ENCODE data around the gene HNRNPA1L2. TPM values are rescaled to one million over a fixed set of nuclear protein-coding genes. Genes with fewer than 3 reads are reported as not detected.
"Not testable (repeated sequence)": the region's sequence is repeated elsewhere in the genome, so short reads cannot be mapped to it uniquely, and the experiment has no call there.

HNRNPA1L2 gene
- total and polyA plus RNA-seq, 8 donors, result 2.9 to 49.6 (median 5.6) TPM; not detected in 2

GRCh38 chr13:52599037-52599847 is 43.0 kb upstream of the HNRNPA1L2 start:
- TF ChIP-seq CTCF (IDR thresholded peaks at IDR 0.05), result no peak
- no peak for TF ChIP-seq EP300 (IDR thresholded peaks at IDR 0.05)
- no peak for TF ChIP-seq POLR2AphosphoS5 (IDR thresholded peaks at IDR 0.05)
- TF ChIP-seq POLR2A (IDR thresholded peaks at IDR 0.05), result no peak

GRCh38 chr13:52599848-52600603 is 42.2 kb upstream of the HNRNPA1L2 start:
- TF ChIP-seq POLR2A (IDR thresholded peaks at IDR 0.05) (no peak), POLR2AphosphoS5 (IDR thresholded peaks at IDR 0.05) (no peak), CTCF (IDR thresholded peaks at IDR 0.05) (no peak), EP300 (IDR thresholded peaks at IDR 0.05) (no peak)
- 4 to 10% (median 6%) methylated on average over 32 to 73 of the region's 73 CpGs for WGBS, 5 donors
- H3K27ac ChIP-seq, result peak overlapping the region in 4 of 5 donors; percentile 52 to 85 (median 72)
- H3K9me3 ChIP-seq, result no peaks in the 10 kb centered on the region
- peaks cover 9 to 24% (median 14%) of the 10 kb centered on the region in 4 donors for H3K4me1 ChIP-seq
- no peaks in the 10 kb centered on the region for H3K36me3 ChIP-seq
- H3K27me3 ChIP-seq, result peaks cover 0 to 12% (median 11%) of the 10 kb centered on the region in 3 donors
- peak in 1 of 2 donors; percentile 81 for DNase-seq
- peak overlapping the region; percentile 50 to 67 (median 60) for H3K4me3 ChIP-seq
- intact Hi-C loops (cut with DNase I; ENCODE audit: low total_unique reads), result no loop called here

More at GRCh38 chr13:52599037-52599847, 43.0 kb upstream of the HNRNPA1L2 start:
- H3K36me3 ChIP-seq, result no peaks in the 10 kb centered on the region
- DNase-seq, result peak in 1 of 2 donors; percentile 65
- peaks cover 9 to 24% (median 14%) of the 10 kb centered on the region in 4 donors for H3K4me1 ChIP-seq
- intact Hi-C loops (cut with DNase I; ENCODE audit: low total_unique reads), result no loop called here
- 17 to 31% (median 18%) methylated on average over 13 of the region's 13 CpGs for WGBS, 5 donors
- H3K9me3 ChIP-seq, result no peaks in the 10 kb centered on the region
- H3K27me3 ChIP-seq, result peaks cover 0 to 12% (median 11%) of the 10 kb centered on the region in 3 donors
- peak overlapping the region in 4 of 5 donors; percentile 52 to 85 (median 72) for H3K27ac ChIP-seq
- H3K4me3 ChIP-seq, result peak overlapping the region; percentile 50 to 67 (median 60)

- Histone ChIP-seq H3K27ac (peak overlapping the region in 4 of 5 donors; percentile 52 to 85 (median 72)), H3K36me3 (no peaks in the 10 kb centered on the region), H3K4me1 (peaks cover 9 to 24% (median 14%) of the 10 kb centered on the region in 4 donors), H3K27me3 (peaks cover 0 to 12% (median 11%) of the 10 kb centered on the region in 3 donors), H3K9me3 (no peaks in the 10 kb centered on the region), H3K4me3 (peak overlapping the region; percentile 50 to 67 (median 60))
- DNase-seq, result no peak
- 53 to 85% (median 70%) methylated on average over 3 of the region's 3 CpGs for WGBS, 5 donors
- no peak for TF ChIP-seq POLR2A (IDR thresholded peaks at IDR 0.05)
- TF ChIP-seq CTCF (IDR thresholded peaks at IDR 0.05), result no peak
- TF ChIP-seq EP300 (IDR thresholded peaks at IDR 0.05), result no peak
- no peak for TF ChIP-seq POLR2AphosphoS5 (IDR thresholded peaks at IDR 0.05)
- intact Hi-C loops (cut with DNase I; ENCODE audit: low total_unique reads), result no loop called here
These were observed 41.6 kb upstream of the HNRNPA1L2 start for GRCh38 chr13:52600666-52601065.

- not testable (repeated sequence) for H3K36me3 ChIP-seq, DNase-seq
- 71 to 94% (median 84%) methylated on average over 2 to 4 of the region's 4 CpGs for WGBS, 5 donors
These were observed 38.9 kb upstream of the HNRNPA1L2 start for GRCh38 chr13:52603316-52603715.

GRCh38 chr13:52606126-52606525 is 36.1 kb upstream of the HNRNPA1L2 start:
- DNase-seq; H3K9me3 ChIP-seq; intact Hi-C loops (cut with DNase I; ENCODE audit: low total_unique reads); H3K27ac ChIP-seq; H3K4me3 ChIP-seq; H3K27me3 ChIP-seq; H3K4me1 ChIP-seq; H3K36me3 ChIP-seq: not testable (repeated sequence)
- WGBS, 5 donors, result 73 to 78% (median 76%) methylated on average over 6 of the region's 6 CpGs

More at GRCh38 chr13:52603316-52603715, 38.9 kb upstream of the HNRNPA1L2 start:
- H3K9me3 ChIP-seq; intact Hi-C loops (cut with DNase I; ENCODE audit: low total_unique reads); H3K4me3 ChIP-seq; H3K27ac ChIP-seq: not testable (repeated sequence)
- H3K27me3 ChIP-seq, result peaks cover 0 to 12% (median 11%) of the 10 kb centered on the region in 3 donors
- peaks cover 9 to 24% (median 14%) of the 10 kb centered on the region in 4 donors for H3K4me1 ChIP-seq

- intact Hi-C loops (cut with DNase I; ENCODE audit: low total_unique reads); H3K36me3 ChIP-seq: not testable (repeated sequence)
- WGBS, 5 donors, result 14 to 42% (median 19%) methylated on average over 1 of the region's 1 CpG
These were observed 35.4 kb upstream of the HNRNPA1L2 start for GRCh38 chr13:52606795-52607194.

GRCh38 chr13:52608184-52608583 is 34.0 kb upstream of the HNRNPA1L2 start:
- H3K4me1 ChIP-seq; intact Hi-C loops (cut with DNase I; ENCODE audit: low total_unique reads); H3K27ac ChIP-seq; DNase-seq; H3K36me3 ChIP-seq; H3K4me3 ChIP-seq; H3K27me3 ChIP-seq; H3K9me3 ChIP-seq: not testable (repeated sequence)
- WGBS, 5 donors, result 31 to 40% (median 38%) methylated on average over 7 to 8 of the region's 8 CpGs

More at GRCh38 chr13:52606795-52607194, 35.4 kb upstream of the HNRNPA1L2 start:
- H3K9me3 ChIP-seq, H3K27me3 ChIP-seq, H3K27ac ChIP-seq, H3K4me3 ChIP-seq, H3K4me1 ChIP-seq, DNase-seq: not testable (repeated sequence)

Measured in stomach (tissue), 9 donors.